Upper lobe of right lung (tissue), 1 donor: ENCODE results near the gene MAP3K2. TPM values are rescaled to one million over a fixed set of nuclear protein-coding genes. Genes with fewer than 3 reads are reported as not detected.

Experiments used
- ATAC-seq: fragments of 200-7000 bp; cut with Tn5 transposase; one replicate; pipeline ENCODE4 v1.9.1; 2020; ENCODE audit warnings: mild to moderate bottlenecking, moderate library complexity
- DNase-seq: peaks from one replicate; pipeline ENCODE4 v3.0.0-alpha.2; 2020
- H3K27ac ChIP-seq: fragments of 200-600 bp; one replicate; pipeline ENCODE4 v1.8.0; 2022
- H3K27me3 ChIP-seq: fragments of 200-600 bp; one replicate; pipeline ENCODE4 v1.8.0; 2022; ENCODE audit warnings: mild to moderate bottlenecking
- H3K36me3 ChIP-seq: fragments of 200-600 bp; one replicate; pipeline ENCODE4 v1.8.0; 2022
- H3K4me1 ChIP-seq: fragments of 200-600 bp; one replicate; pipeline ENCODE4 v1.8.0; 2022
- H3K4me3 ChIP-seq: fragments of 200-600 bp; one replicate; pipeline ENCODE4 v1.8.0; 2022; ENCODE audit warnings: mild to moderate bottlenecking
- H3K9me3 ChIP-seq: fragments of 200-600 bp; one replicate; pipeline ENCODE4 v1.8.0; 2022
- CTCF ChIP-seq: fragments of 200-600 bp; IDR thresholded peaks from one replicate; pipeline ENCODE4 v1.8.0; 2022; ENCODE audit warnings: antibody characterized with exemption
- intact Hi-C: fragments of 100-400 bp; cut with DNase I; formaldehyde crosslinking; loops from one replicate; pipeline ENCODE4 v1.11.0; 2022
- total RNA-seq: library from RNA; stranded (reverse); fragmentation: NEBNext Ultra II Directional; extraction: Animal tissue kit (Norgen Biotek cat#: 25700); gene quantifications from one replicate; pipeline ENCODE4 v1.2.1, GENCODE V29; 2021
- donor health status: DM: no; HTN: yes; CAD: no; lungs with severe emphysema.

MAP3K2 gene
- total RNA-seq, 1 donor from 2014 or later = 71.5 TPM

- H3K9me3 ChIP-seq = no peaks in the 10 kb centered on the region
- H3K4me1 ChIP-seq = peaks cover 14% of the 10 kb centered on the region
- no peaks in the 10 kb centered on the region for H3K27me3 ChIP-seq
- no peak overlapping the region for H3K27ac ChIP-seq
- DNase-seq = peak; percentile 81
- TF ChIP-seq CTCF = no peak
- ATAC-seq = peak; percentile 86
- H3K36me3 ChIP-seq = no peaks in the 10 kb centered on the region
- H3K4me3 ChIP-seq = no peak overlapping the region
- intact Hi-C loops = no loop called here
Observed at GRCh38 chr2:127398239-127398590, 10.4 kb upstream of the MAP3K2 start.

GRCh38 chr2:127397568-127398238 is 9.9 kb upstream of the MAP3K2 start:
- TF ChIP-seq CTCF = no peak
- DNase-seq (no peak), ATAC-seq (no peak)
- Histone ChIP-seq H3K36me3 (no peaks in the 10 kb centered on the region), H3K4me3 (no peak overlapping the region), H3K4me1 (peaks cover 14% of the 10 kb centered on the region), H3K9me3 (no peaks in the 10 kb centered on the region), H3K27ac (no peak overlapping the region), H3K27me3 (no peaks in the 10 kb centered on the region)
- intact Hi-C loops = no loop called here

- intact Hi-C loops = no loop called here
- DNase-seq (no peak), ATAC-seq (no peak)
- no peaks in the 10 kb centered on the region for H3K36me3 ChIP-seq
- peaks cover 8% of the 10 kb centered on the region for H3K4me1 ChIP-seq
- H3K27ac ChIP-seq = no peak overlapping the region
- H3K27me3 ChIP-seq = no peaks in the 10 kb centered on the region
- TF ChIP-seq CTCF = no peak
- H3K4me3 ChIP-seq = no peak overlapping the region
- H3K9me3 ChIP-seq = no peaks in the 10 kb centered on the region
Observed at GRCh38 chr2:127394492-127394891, 6.7 kb upstream of the MAP3K2 start.

- Histone ChIP-seq H3K4me3 (no peak overlapping the region), H3K36me3 (no peaks in the 10 kb centered on the region)
- intact Hi-C loops = no loop called here
Observed at GRCh38 chr2:127392828-127393578, 5.2 kb upstream of the MAP3K2 start.

GRCh38 chr2:127392133-127392827 is 4.5 kb upstream of the MAP3K2 start:
- intact Hi-C loops = no loop called here
- H3K9me3 ChIP-seq = no peaks in the 10 kb centered on the region
- H3K4me3 ChIP-seq = no peak overlapping the region
- no peaks in the 10 kb centered on the region for H3K36me3 ChIP-seq
- no peak for DNase-seq
- H3K27me3 ChIP-seq = no peaks in the 10 kb centered on the region
- no peak for TF ChIP-seq CTCF
- no peak for ATAC-seq
- peaks cover 4% of the 10 kb centered on the region for H3K4me1 ChIP-seq
- H3K27ac ChIP-seq = no peak overlapping the region

More at GRCh38 chr2:127392828-127393578, 5.2 kb upstream of the MAP3K2 start:
- Histone ChIP-seq H3K27ac (no peak overlapping the region), H3K27me3 (no peaks in the 10 kb centered on the region), H3K9me3 (no peaks in the 10 kb centered on the region), H3K4me1 (peaks cover 6% of the 10 kb centered on the region)
- ATAC-seq (no peak), DNase-seq (no peak)
- TF ChIP-seq CTCF = no peak
